HG03108 (cell line): ENCODE results near the gene WNK2.

ENCODE experiments used
- ATAC-seq: cut with Tn5 transposase; IDR thresholded peaks from one replicate; pipeline ENCODE4 v1.9.1; 2021; ENCODE audit warnings: moderate library complexity; ENCODE audit not compliant: unreplicated experiment

Gene WNK2

DNA sequence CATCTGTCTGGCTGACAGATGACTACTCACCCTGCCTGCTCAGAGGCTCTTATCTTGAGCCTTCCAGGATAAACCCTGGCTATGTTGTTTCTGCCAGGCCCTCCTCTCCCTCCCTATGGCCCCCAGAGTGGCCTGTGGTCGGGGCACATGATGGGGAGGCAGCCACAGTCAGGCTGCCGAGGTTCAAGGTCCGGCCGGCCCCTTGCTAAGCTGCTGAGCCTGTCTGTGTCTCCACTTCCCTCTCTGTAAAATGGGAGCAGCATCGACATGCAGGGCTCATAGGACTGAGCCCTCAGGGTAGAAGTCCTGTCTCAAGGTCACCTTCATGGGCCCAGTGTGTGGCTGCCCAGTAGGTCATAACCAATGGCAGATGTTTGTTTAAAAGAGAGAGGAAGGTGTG lies 28.5 kb downstream of the WNK2 start:
- no peak for ATAC-seq

DNA sequence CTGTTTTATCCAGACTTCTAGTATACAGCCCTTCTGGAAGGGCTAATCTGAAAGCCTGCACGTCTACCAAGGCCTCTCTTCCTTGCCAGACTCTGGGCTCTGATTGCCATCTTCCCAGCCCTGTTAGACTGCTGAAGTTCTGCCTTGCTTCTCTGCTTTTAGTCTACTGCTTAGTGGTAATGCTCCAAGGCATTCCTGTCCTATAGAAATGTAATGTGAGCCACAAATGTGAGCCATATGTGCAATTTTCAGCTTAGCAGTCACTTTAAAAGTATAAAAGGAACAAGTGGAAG lies 32.1 kb downstream of the WNK2 start:
- ATAC-seq = no peak

DNA sequence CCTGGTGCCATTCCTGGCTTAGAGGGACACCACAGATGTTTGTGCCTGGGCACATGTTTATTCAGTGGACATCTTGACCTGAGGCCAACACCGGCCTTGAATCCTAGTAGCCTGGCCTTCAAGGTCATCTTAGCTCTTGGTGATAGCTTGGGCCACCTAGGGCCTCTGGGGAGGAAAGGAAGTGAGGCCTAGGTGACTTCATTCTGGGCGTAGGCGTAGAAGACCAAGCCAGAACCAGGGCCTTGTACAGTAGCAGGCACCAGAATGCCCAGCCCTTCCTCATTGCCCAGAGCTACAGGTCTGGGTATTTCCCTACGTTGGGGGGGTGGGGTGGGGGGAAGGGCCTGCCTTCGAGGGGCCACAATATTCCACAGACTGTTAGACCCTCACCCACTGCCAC lies 33.8 kb downstream of the WNK2 start:
- no peak for ATAC-seq

DNA sequence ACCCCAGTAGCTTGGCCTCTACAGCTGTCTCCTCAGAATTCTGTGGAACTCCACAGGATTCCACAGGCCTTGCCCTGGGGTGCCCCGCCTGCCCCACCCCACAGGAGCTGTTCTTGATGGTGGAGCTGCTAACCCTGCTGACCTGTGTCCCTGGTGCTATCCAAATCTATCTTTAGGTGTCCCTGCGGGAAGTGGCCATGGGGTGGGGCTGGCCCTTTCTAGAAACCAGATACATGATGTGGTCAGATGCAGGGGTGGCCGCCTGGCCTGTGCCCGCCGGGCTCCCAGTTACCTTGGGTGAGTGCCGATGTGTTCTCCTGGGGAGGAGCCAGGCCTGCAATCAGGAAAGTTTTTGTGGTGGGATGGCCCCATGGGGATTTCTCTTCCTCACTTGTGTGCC lies 34.2 kb downstream of the WNK2 start:
- ATAC-seq = no peak

DNA sequence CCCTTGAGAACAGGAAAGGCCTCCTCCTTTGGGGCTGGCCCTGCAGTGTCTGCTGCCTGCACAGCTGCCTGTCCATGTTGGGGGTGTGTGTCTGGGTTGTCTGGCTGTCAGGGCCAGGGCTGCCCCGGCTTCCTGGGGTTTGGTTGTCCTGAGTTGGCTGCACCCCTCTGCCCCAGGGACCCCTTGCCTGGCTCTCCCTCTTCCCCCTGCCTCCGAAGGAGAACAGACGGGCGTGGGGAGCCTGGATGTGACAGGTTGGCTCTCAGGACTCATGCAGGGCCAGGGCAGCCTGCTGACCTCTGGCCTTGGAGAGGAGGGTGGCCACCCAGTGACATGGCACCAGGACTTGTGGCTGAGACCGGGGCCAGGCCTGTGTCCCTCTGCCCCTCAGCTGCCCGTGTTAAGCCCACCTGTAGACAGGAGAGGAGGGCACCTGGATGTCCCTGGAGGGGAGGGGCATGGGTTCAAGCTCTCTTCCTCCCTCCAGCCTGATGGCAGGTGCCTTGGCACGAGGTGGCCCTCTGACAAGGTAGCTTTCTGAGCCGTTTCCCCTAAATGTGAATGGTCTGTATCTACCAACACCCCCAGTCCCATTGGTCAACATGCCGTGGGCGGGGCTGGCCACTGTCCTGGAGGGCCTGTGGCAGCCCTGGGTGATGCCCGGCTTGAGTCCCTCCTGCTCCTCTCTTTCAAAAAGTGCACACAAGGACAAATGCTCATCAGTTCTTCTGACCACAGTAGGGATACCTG lies 34.9 kb downstream of the WNK2 start:
- no peak for ATAC-seq

DNA sequence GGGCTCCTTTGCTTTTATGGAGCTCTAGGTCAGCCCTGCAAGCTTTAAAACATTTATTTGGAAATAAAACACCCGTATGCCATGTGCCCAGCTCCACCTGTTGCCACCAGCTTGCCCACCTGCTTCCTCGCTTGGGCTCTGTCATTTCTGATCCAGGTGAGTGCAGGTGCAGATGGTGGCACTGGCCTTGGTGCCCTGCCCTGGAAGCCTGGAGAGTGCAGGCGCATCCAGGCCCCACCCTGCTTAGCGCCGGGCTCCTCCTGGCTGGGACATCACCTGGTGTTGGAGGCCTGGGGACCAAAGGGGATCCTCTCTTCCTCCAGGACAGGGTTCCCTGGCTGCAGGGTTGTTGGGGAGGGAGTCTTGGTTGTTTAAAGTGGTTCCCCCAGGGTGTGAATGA lies 35.8 kb downstream of the WNK2 start:
- no peak for ATAC-seq

DNA sequence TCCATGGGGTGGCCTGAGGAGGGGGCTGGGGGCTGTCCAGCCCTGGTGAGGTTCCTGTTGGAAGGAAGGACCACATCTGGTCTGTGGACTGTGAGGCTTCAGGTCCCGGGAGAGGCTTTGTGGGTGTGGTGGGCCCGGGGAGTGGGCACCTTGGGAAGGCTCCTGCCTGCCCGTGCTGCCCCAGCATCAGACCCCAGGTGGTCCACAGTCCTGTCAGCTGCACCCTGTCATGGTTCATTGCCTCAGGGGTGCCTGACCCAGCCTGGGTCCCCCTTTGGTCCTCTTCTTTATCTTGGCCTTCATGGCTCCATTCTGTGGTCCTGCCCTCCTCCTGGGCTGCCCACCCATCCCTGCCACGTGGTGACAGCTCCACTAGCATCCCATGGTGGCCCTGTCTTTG lies 36.7 kb downstream of the WNK2 start:
- ATAC-seq = no peak

DNA sequence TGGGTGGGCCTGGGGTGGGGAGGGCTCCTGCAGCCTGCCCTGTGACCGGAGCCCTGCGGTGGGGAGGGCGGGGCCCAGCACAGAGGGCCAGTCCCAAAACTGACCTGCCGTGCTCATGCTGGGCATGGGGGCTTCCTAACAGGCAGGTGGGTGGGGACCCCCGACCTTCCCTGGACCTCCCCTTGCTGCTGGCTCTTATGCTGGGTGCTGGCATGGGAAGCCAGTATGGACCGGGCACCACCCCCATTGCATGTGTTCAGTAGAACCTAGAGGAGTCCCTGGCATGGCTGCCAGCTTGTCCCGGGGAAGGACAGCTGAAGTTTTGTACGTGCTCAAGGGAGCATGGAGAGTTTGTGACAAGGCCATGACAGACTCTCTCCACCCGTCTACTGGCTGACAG lies 37.1 kb downstream of the WNK2 start:
- ATAC-seq = no peak

DNA sequence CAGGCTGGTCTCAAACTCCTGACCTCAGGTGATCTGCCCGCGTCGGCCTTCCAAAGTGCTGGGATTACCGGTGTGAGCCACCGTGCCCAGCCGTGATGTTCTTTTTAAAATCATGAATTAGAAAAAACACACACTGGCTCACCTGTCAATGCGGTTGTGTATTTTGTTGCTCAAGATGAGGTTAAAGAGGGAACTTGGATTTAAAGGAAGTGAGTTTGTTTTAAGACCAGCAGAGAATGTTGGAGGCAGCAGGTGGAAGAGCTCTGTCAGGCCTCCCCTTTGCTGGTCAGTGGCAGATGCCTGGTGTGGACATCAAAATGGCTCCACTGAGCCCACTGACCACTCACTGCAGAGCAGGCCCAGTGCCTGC lies 38.9 kb downstream of the WNK2 start:
- no peak for ATAC-seq

DNA sequence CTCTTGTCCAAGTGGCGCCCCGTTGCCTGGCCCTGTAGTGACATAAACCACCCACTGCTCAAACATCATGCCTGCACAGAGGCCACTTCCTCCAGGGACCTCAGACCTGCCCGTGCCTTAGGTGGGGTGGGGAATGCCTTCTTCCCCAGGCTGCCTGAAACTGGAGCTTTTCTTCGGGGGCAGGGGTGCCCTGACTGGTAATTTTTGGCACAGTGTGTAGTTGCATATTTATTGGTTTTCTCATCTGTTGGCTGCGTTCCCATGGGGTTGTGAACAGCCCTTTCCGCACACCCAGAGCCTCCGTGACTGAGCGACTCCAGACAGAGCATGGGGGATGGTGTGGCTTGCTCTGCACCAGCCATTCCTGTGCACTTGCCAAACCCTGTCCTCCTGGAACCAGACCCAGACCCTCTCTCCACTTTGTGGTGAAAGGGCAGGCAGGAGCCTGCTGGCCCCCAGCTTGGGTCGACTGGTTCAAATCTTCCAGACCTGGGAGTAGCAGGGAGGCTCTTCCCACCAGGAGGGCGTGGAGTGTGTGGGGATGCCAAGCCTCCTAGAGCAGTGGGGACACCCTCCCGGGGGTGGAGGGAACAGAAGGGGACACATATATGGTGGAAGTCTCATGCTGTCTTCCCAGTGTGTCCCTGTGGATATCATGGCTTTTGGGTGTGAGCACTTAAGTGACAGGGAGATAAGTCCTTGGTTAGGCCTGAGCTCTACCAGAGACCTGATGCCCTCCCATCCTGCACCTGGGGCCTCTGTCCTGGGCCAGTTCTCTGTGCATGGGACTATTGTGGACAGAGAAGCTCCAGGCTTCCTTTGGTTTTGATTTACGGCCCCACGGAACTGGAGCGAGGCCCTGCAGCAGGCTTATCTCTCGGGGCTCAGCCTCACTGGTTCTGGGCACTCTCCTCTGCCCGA lies 39.6 kb downstream of the WNK2 start:
- no peak for ATAC-seq

DNA sequence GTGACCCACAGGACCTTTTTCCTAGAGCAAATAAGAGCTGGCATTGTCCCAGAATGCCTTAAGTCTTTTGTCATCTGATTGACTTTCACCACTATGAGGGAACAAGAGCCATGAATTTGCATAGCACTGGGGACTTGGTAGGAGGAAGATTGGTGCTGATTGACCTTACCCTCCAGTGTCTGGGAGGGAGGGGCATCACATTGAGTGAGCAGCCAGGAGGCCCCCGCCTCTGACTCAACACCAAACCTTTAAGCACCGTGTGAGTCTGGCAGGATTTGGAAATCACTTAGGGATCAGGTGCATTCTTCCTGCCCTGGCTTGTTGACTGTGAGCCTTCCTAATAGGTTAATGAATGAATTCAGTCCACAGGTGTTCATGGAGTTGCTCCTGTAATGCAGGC lies 40.7 kb downstream of the WNK2 start:
- no peak for ATAC-seq

DNA sequence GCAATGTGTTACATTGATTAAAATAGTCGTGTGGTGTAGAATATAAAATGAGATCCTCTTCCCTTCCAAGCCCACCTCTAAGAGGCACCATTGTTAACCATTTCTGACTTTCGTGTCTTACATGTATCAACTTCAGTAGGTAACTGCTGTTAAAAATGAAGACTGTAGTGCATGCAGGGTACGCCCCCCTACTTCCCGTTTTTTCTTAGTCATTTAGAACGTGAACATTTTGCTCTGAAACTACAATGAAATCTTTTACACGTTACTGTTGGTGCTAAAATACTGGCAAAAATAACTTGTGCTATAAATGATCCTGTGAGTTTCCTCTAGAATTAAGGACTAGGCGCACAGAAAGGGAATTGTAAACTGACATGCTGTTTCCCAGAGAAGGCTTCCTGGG lies 41.5 kb downstream of the WNK2 start:
- ATAC-seq = no peak

DNA sequence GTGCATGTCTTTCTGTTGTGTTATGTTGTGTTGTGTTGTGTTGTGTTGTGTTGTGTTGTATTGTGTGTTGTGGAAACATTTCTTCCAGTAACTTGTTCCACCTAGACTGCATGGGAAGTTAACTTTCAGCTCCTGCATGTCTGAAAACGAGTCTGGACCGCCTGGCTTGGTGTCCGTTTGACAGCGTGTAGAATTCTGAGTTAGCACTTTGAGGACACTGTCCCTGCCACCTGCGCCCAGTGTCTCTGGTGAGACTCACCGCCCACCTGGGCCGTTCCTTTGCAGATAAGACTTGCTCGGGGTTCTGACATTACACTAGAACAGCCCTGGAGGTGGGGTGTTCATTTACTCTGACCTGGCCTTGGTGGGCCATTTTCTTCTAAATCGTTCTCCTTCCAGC lies 42.0 kb downstream of the WNK2 start:
- ATAC-seq = no peak

DNA sequence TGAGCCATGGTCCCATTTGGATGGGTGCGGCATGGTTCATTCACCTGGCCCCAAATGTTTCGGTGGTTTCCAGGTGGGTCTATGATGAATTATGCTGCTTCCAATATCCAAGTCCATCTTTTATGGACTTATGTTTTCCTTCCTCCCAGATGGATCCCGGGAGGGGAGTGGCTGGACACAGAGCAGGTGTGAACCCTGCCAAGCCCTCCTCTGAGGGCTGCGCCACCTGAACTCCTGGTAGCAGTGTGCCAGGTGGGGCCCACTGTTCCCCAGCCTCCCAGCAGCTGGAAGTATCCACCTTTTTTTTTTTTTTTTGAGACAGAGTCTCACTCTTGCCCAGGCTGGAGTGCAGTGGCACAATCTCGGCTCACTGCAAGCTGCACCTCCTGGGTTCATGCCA lies 42.9 kb downstream of the WNK2 start:
- no peak for ATAC-seq

DNA sequence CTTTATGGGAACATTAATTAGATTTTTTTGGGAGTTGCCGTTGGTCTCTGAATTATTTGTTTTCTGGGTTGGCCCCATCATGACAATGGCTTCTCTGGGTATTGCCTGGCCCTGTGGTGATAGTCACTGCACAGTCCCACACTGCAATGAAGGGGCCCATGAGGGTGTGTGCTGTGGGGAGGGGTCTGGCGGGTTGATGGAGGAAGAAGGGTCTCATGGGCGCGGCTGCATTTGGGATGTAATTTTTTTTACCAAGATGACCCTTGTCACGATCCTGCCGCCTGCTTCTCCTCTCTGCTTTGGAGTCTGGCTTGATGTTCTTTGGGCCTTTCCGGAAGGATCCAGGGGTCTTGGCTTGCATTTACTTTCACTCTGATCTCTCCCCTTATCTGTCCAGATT lies 44.1 kb downstream of the WNK2 start:
- no peak for ATAC-seq

DNA sequence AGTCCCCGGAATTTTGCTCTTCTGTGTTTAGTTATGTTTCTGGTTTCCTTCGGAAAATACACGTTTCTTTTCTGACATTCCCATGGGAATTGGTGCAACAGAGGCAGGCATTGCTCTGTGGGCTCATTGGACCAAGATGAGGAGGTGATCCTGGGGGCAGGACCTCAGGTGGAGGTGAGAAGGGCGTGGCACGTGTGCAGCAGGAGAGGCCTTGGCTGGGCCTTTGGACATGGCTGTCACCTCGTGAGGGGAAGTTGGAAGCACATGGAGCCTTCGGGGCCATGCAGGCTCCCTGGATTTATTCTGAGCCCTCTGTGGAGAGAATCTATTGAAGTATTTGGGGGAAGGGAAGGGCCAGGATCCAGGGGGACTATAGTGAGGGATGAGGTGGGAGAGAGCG lies 44.5 kb downstream of the WNK2 start:
- no peak for ATAC-seq

DNA sequence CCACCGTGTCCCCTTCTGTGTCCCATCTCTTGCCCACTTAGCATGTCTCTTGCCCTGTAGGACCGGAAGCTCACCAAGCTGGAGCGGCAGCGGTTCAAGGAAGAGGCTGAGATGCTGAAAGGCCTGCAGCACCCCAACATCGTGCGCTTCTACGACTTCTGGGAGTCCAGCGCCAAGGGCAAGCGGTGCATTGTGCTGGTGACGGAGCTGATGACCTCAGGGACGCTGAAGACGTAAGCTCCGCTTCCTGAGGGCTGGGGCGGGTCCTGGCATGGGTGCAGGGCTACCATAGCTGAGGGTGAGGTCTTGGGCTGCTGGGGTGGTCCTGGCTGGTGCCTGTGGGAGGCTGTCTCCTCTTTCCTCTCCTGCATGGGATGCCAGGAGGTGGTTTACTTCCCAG lies 45.7 kb downstream of the WNK2 start:
- ATAC-seq = no peak

DNA sequence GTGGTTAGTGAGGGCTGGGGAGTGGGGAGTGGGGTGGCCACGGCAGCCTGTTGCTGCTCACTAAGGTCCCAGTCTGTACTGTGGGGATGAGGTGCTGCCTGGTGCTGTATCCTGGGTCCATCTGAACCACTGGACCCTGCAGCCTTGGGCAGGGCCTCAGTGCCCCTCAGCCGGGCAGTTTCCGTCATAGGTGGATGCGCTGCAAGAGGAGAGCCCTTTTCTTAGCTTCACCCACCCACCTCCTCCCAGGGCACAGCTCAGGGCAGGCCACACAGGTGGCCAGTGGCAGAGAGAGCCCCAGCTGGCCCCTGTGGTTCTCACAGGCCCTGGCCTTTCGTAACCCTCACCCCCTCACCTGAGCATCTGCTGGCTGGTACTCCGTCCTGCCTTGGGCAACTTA lies 46.2 kb downstream of the WNK2 start:
- ATAC-seq = no peak

DNA sequence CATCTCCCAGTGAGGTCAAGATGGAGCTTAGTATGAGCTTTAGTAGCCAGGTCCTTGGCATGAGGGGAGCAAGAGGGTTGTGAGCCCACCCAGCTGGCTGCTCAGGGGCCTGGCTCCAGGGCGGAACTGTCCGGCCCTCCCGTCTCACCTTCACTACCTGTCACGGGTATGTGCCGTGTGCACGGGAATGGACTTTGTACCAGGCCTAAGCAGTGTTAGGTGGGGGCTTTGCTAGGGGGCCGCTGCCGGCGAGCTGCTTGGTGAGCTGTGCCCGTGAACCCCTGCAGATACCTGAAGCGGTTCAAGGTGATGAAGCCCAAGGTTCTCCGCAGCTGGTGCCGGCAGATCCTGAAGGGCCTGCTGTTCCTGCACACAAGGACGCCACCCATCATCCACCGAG lies 46.7 kb downstream of the WNK2 start:
- no peak for ATAC-seq

DNA sequence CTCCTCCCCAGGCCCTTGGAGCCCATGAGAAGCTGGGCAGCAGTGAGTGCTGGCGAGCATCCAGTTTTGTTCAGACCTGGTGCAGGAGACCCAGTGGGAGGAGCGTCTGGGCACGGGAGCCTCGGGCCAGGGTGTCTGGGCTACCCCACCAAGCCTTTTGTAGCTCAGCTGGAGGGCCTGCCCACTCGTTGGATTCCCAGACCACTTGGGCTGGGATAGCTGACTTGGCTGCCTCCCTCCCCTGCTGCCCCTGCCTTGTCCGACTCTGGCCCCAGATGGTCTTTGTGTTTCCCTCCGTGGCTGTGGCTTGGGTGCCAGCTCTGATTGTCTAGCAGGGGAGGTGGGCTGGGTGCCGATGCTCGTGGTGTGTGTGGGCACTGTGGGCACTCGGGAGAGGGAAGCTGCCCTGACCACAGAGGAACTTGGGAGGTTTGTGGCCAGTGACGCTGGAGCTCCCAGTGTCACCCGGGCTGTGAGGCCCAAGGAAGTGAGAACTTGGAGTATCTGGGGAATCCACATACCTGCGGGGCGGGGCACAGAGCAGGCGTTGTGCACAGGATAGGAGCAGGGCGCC lies 47.3 kb downstream of the WNK2 start:
- ATAC-seq = no peak

DNA sequence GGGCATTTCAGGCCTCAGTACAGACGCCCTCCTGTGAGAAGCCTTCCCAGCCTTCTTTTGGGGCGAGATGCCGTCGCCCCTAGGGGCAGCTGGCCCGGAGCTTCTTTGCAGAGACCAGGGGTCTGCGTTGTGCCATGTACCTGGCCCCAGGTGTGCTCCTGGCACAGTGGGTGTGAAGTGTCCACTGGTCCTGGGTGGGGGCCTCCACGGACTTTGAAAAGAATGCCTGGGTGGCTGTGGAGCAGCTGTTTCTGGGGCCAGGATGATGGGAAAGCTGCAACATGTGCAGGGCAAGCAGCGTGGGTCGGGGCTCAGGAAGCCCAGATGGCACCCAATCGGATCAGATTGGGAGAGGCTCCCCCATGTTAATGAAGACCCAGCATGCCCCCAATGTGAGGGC lies 47.8 kb downstream of the WNK2 start:
- no peak for ATAC-seq

DNA sequence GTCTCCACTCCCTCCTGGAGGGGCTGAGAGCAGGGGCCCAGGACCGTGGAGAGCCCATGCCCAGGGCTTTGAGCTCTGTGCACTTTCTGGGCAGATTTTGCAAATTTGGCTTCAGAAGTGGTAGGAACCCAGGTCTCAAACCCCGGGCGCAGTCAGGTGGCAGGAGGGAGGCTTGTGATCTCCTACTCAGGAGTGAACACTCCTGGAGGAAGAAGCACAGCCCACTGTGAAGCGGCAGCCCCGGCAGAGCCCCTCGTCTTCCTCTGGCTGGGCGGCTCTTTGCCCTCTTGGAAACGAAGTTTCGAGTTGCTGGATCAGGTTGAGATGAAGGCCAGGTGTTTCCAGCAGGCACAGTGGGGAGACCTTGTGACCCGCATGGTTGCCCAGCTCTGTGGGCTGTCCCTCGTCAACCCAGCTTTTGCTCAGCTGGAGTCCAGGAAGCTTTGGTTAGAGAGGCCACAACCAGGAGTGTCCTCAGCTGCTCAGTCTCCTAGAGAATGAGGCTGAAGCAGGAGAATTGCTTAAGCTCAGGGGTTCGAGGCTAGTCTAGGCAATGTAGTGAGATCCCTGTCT lies 48.5 kb downstream of the WNK2 start:
- ATAC-seq = no peak
